ENCODE data around the gene HDC.

The HDC gene

GRCh38 chr15:50256188-50257041, 9.1 kb downstream of the HDC start:
- DNase-seq = no peak

GRCh38 chr15:50252556-50252955, 13.0 kb downstream of the HDC start:
- DNase-seq = no peak

- DNase-seq = no peak
Measured at GRCh38 chr15:50251638-50252182, 13.8 kb downstream of the HDC start.

GRCh38 chr15:50250760-50251394, 14.6 kb downstream of the HDC start:
- no peak for DNase-seq

GRCh38 chr15:50249704-50250103, 15.8 kb downstream of the HDC start:
- DNase-seq = no peak

- no peak for DNase-seq
Measured at GRCh38 chr15:50248994-50249582, 16.4 kb downstream of the HDC start.

- DNase-seq = no peak
Measured at GRCh38 chr15:50247819-50248655, 17.5 kb downstream of the HDC start.

GRCh38 chr15:50246631-50247030, 18.9 kb downstream of the HDC start:
- DNase-seq = no peak

GRCh38 chr15:50244959-50245624, 20.4 kb downstream of the HDC start:
- no peak for DNase-seq

GRCh38 chr15:50244153-50244552, 21.4 kb downstream of the HDC start:
- no peak for DNase-seq

GRCh38 chr15:50241684-50242450, 23.7 kb downstream of the HDC start:
- DNase-seq = no peak

- no peak for DNase-seq
Measured at GRCh38 chr15:50238255-50238654, 27.3 kb downstream of the HDC start.

GRCh38 chr15:50236433-50236832, 29.1 kb downstream of the HDC start:
- no peak for DNase-seq

GRCh38 chr15:50235794-50236193, 29.7 kb downstream of the HDC start:
- no peak for DNase-seq

GRCh38 chr15:50234764-50235163, 30.8 kb downstream of the HDC start:
- no peak for DNase-seq

GRCh38 chr15:50233192-50233736, 32.3 kb downstream of the HDC start:
- DNase-seq = no peak

GRCh38 chr15:50232791-50233190, 32.7 kb downstream of the HDC start:
- DNase-seq = no peak

GRCh38 chr15:50231761-50232160, 33.8 kb downstream of the HDC start:
- DNase-seq = no peak

GRCh38 chr15:50229336-50229735, 36.2 kb downstream of the HDC start:
- DNase-seq = no peak

GRCh38 chr15:50228866-50229265, 36.7 kb downstream of the HDC start:
- DNase-seq = no peak

GRCh38 chr15:50227076-50227475, 38.5 kb downstream of the HDC start:
- no peak for DNase-seq
